NOMO-1 treated with DMSO at 0.1 percent for 48 hours (cell line): Measurements from ENCODE around the gene ASPHD1.
"Not testable (repeated sequence)": the region's sequence is repeated elsewhere in the genome, so short reads cannot be mapped to it uniquely, and the experiment has no call there.

Experiments used
- DNase-seq: peaks from one replicate; lab custom pipeline; 2025; ENCODE audit not compliant: unreplicated experiment; lab: John Stamatoyannopoulos, UW

ASPHD1 gene

DNA sequence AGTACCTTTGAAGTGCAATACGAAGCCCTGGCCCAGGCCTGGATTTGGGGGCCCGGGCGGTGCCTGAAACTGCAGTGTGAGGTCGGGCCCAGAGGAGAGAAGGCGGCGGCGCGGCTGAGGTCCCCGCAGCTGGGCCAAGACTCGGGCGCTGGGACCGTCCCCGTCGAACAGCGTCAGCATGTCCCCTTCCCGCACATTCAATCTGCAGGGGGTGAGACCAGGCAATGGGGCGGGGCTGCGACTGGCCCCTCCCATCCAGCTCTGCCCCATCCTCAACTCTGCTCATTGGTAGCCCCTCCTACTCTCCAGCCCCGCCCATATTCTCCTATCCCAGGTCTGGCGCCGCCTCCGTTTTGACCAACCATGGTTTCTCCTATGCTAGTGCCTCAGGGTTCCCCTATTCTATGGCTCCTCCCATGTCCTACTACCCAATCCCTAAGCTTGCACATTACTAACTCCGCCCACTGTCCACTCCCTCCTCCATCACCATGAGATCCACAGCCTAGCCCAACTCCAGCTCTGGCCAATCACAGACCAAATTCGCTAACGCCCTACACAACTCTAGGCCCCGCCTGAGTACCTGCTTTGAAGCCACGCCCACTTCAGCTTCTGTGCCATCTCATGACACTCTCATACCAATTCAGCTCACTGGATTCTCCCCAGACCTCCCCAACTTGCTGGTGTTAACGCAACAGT, 22.9 kb upstream of the ASPHD1 start:
- no peak for DNase-seq

DNA sequence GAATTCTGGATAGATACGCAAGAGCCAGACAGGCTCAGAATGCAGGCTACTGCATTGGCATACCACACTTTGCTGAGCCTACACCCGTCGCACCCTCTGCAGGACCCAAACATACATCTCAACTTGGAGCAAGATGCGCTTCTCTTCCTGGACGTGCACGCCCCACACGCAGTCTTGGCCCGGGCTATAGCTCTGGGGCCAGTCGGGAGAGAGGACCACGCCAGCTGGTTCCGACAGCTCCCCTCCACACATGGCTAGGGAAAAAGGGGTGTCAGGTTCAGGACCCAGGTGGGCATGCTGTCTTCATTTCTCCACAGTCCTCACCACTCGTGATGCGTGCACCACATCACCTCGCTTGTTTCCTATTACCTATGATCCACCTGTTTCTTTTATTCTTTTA, 22.1 kb upstream of the ASPHD1 start:
- no peak for DNase-seq

DNA sequence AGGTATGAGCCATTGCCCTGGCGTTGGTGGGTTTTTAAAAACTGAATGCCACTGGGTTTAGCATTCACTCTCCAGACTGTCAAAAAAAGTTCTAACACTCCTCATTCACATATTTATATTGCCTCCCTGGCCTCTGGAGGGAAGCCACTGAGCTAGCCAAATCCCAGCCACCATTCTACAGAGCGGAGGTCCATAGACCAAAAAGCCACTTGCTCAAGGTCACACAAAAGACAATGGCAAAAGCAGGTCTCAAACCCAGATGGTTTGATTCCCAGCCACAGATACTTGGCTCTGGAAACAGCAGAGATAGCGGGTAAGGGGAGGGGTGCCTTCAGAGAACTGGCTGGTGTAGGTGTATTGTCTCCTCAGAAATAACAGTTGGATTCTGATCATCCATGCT, 19.2 kb upstream of the ASPHD1 start:
- DNase-seq = no peak

DNA sequence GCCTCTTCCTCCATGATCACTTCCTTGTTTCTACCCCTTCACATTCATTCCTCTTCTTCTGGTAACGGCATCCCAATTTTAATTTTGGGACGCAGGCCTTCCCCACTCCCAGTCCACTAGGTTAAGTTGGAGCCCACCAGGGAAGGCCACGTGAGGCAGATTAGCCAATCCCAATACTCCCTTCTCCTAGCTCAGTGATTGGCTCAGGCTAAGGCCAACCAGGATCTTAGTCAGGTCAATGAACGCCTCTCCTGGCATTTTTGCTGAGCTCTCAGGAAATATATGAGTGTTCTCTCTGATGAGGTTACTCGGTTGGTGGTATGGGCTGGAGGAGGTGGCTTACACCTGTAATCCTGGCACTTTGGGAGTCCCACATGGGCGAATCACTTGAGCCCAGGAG, 16.3 kb upstream of the ASPHD1 start:
- no peak for DNase-seq

DNA sequence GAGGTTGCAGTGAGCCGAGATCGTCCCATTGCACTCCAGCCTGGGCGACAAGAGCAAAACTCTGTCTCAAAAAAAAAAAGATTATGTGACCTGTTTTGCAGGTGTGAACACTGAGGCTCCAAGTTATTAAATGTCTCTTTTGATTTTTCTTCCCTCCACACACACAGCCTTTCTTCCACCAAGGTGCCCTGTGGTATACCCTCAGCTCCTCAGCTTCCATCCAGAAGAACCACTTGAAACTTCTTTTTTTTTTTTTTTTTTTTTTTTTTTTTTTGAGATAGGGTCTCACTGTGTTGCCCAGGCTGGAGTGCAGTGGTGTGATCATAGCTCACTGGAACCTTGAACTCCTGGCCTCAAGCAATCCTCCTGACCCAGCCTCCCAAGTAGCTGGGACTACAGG, 10.9 kb upstream of the ASPHD1 start:
- not testable (repeated sequence) for DNase-seq

DNA sequence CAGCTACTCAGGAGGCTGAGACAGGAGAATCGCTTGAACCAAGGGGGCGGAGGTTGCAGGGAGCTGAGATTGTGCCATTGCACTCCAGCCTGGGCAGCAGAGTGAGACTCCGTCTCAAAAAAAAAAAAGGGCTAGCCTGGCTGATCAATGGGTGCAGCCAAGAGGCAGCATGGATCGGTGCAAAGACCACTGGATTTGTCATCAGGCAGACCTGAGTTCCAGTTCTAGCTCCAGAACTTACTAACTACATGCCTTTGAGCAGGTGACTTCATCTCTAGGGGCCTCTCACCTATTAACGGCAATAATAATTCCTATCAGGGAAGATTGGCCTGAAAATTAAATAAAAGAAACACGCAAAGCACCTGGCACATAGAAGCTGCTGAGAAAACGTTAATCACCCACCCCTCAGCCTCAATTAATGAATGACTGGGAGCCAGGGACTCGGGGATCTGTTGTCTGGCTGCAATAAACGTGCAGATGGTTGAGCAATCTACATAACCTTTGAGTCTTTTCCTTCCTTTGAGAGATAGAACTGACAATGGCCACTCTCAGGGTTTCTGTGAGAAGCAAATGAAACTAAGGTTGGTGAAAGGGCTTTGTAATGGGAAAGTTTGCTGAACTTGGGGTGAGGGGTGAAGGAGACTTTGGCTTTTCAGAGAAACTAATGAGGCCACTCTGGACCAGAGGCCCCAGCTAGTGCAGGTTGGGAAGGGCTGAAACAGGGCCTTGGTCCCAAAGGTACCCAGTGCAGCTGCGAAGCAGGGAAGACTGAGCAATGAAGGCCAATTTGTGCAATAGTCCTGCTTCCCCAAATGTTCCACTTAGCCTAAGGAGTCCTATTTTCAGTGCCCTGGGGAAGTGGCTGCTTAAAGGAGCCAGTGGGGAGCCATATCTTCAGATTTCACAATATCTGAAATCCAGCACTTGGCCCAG, 8.5 kb upstream of the ASPHD1 start:
- DNase-seq = peak; percentile 44

DNA sequence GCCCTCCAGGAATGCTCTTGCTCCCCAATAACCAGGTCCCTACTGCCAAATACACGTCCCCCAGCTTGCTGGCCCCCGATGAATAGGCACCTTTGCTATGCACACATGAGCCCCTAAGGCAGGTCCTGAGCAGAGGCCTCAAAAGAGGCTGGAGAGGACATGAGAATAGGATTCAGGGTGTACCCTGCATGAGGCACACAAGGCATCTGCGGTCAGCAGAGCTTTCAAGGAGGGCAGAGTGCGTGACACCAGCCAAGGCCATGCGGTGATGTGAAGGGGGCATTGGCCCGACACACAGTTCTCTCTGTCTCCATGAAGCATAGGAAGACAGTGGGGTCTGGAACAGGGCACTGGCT, 7.9 kb upstream of the ASPHD1 start:
- no peak for DNase-seq

DNA sequence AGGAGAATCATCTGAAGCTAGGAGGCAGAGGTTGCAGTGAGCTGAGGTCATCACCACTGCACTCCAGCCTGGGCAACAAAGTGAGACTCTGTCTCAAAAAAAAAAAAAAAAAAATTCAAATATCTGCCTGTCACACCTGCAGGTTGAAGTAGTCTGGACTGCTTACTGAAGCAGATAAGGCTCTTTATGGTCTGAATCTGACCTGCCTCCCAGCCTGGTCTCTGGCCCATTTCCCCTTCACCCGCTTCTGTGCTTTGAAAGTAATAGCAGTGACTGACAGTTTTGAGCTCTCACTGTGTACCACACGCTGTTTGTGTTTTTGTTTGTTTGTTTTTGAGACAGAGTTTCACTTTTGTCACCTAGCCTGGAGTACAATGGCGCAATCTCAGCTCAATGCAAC, 6.7 kb upstream of the ASPHD1 start:
- no peak for DNase-seq

DNA sequence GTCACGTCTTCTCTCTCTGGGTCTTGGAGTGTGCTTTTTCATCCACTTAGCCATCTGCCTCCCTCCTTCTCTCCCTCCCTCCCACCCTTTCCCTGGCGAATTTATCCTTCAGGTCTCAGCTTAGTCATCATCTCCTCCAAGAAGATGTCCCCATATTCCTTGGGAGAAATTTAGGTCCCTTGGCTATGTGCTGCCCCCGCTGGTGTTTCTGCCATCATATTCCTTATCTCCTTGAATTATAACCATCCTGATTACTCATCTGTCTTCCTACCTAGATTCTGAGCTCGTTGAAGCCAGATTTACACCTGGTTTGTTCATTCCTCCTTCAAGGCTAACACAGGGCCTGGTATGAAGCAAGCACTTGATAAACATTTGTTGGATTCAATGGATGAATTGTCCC, 5.9 kb upstream of the ASPHD1 start:
- DNase-seq = no peak

DNA sequence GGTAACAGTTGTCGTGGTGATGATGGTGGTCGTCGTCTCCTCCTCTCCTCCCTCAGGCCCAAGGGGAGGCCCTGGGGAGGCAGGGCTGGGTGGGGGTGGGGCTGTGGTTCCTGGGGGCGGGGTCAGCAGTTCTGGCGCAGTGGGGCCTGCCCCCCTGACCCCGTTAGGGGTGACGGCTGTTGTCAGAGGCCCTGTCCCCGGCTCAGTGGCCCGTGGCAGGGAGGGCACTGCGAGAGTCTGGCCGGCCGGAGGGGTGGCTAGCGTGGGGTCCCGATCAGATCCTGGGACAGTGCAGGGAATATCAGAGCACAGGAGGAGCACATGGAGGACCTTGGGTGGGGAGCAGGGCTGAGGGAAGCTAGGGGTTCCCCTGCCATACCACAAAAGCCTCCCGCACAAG, 3.4 kb upstream of the ASPHD1 start:
- no peak for DNase-seq

DNA sequence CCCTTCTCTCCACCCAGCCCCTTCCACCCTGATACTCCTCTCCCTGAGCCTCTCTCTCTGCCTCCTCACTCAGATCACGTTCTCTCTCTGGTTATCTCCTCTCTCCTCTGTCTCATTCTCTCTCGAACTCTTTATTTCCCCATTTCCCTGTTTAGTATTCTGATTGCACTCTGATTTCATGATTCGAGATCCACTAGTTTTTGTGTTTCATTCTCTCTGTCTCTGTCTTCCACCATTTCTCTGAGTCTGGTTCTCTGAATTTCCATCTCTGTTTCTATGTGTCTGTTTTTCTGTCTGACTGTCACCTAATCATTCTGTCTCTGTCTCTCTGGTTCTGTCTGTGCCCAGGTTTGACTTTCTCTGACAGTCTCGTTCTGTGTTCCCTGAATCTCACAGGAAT, 3.0 kb upstream of the ASPHD1 start:
- no peak for DNase-seq

DNA sequence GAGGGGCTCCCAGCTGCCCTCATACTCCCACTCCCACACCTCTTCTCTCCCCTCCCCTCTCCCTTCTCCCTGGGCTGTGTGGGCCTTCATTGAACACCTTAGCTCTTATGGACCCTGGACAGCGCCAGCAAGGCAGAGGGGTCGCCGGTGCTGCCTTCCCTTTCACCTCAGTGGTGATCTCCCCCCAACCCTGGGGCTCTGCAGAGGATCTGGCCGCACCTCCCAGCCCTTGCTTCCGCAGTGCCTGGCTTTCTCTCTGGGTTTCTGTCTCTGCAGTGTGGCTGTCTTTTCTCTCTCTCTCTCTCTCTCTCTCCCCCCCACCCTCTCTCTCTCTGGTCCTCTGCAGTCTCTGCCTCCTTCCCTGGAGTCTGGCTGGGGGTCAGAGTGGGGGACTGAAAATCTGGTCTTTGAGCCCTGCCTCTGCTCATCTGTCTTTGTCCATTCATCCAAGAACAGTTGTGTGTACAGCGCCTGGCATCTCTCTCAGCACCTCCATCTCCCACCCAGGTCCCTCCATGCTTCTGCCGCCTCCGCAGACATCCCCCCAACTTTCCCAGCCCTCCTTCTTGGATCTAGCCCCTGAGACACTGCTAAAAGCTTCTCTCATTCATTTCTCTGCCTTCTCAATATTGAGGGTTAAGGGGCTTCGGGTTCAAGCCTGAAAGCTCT, 2.0 kb upstream of the ASPHD1 start:
- no peak for DNase-seq

DNA sequence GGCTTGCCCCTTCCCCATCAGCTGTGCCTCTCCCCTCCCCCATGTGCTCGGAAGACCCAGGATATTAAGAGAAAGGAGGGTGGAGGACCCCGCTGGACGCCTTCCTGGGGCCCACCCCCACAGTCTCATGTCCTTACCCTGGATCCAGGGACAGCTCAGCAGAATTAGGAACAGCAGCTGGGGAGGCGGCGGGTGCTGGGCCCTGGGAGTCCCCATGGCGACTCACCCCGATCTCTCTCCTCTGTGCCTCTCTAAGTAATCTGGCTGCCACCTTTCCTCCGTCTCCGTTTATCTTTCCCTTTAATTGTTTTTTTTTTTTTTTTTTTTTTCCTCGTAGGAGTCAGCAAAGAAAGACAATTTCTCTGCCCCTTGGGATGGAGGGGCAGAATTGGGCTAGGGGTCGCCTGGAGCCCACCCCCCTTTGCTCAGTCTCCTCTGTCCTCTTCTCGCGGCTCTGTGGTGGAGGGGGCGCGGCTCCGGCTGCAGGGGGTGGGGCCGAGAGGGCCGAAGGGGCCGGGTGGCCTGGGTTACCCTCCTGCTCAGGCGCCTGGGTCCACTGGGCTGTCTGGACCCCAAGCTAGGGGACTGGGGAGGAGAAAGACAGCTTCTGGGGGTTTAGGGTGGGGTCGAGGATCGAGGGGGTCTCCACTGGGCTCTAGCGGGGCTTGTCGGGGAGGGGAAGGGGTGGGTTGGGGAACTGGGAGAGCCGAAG, 1.3 kb upstream of the ASPHD1 start:
- DNase-seq = no peak

DNA sequence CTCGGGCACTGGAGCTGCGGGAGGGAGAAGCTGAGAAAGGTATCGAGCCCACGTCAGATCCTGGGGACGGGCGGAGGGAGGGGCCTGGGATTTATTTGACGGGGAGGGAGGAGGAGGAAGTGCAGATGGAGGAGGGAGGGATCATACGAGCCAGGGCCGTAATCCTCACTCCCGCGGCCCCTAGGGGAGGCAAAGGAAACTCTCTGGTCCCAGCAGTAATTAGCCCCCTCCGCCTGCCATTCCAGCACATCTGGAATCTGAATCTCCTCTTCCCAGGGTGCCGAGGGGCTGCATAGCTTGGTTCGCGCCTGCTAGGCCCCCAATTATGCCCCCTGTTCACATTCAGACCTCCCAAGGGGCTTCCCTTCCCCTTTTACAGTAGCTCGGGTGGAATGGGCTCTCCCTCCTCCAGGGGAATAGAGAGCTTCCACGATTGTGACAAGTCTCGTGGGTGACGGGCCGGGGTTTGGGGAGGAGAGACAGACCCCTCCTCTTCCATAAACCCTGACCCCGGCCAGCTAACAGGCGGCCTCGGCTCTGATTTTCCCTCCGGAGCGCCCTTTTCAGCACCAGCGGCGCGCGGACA, 679 bp upstream of the ASPHD1 start, which contains the start of gene SEZ6L2:
TSS of gene SEZ6L2 (minus strand) at position 35 of the 586 bp plus-strand sequence. CDS start 531 bp downstream, outside the sequence.
- DNase-seq = peak; percentile 71

DNA sequence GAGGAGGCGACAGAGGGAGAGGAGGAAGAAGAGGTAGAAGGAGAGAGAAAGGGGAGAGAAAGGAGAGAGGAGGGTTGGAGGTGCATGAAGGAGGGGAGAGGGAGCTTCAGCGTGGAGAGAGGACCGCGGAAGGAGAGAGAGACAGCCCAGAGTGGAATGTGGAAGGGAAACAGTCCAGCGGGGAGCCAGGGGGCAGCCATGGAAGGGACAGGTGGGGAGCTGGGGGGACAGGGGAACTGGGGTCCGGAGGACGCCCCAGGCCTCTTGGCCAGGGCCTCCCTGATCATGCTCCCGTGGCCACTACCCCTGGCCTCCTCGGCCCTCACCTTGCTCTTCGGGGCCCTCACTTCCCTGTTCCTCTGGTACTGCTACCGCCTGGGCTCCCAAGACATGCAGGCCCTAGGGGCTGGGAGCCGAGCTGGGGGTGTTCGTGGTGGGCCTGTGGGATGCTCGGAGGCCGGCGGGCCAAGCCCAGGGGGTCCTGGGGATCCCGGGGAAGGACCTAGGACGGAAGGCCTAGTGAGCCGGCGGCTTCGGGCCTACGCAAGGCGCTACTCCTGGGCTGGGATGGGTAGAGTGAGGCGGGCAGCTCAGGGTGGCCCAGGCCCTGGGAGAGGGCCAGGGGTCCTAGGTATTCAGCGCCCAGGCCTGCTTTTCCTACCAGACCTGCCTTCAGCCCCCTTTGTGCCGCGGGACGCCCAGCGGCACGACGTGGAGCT, 759 bp downstream of the ASPHD1 start:
- no peak for DNase-seq

DNA sequence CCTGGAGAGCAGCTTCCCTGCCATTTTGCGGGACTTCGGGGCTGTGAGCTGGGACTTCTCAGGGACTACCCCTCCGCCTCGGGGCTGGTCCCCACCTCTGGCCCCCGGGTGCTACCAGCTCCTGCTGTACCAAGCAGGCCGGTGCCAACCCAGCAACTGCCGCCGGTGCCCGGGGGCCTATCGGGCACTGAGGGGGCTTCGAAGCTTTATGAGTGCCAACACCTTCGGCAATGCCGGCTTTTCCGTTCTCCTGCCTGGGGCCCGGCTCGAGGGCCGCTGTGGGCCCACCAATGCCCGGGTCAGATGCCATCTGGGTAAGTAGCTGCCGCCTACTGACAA, 1.3 kb downstream of the ASPHD1 start:
- DNase-seq = no peak

DNA sequence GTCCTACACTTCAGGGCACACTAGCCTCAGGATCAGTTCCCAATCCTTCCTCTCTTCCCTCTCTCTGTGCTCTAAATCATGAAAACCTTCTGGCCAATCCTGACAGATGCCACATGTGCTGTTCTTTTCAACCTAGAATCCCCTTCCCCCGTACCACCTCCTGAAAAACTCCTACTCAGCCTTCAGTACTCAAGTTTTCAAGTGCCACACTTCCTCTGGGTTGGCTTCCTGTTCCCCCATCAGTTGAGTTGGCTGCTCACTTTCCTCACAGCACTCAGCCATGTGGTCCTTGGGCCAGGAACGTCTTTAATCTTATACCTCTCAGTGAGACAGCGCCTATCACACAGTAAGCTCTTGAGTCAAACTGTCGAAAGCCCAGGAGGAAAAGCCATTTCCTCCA, 3.3 kb downstream of the ASPHD1 start:
- DNase-seq = no peak

DNA sequence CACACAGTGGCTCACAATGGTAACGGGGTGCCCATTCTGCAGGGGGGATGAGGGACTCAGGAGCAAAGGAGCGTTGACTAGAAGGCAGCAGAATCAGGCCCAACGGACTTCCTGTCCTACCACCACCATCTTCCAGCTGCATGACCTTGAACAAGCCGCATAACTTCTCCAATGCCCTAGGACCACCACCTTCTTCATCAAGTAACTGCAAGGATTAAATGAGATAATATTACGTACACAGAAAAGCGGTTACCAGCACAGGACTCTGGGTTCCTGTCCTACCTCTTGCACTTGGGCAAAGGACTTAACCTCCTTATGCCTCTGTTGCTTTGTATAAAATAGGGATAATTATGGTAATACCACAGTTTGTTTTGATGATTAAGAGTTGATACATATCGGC, 4.7 kb downstream of the ASPHD1 start:
- DNase-seq = no peak

DNA sequence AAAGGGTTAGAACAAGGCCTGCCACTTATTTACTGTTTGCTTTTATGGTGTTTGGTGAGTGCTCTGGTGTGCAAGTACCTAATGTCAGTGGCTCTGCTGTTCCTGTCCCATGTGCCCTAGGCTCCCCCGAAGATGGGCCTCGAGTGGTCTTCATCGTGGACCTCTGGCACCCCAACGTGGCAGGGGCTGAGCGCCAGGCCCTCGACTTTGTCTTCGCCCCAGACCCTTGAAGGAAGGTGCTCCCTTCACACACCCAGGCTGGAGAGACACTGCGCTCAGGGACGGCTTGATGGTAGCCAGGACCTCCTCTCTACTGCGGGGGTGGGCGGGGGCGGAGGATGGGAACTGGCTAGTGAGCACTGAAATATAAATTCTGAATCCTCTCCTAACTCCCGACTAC, 5.4 kb downstream of the ASPHD1 start:
- DNase-seq = no peak

DNA sequence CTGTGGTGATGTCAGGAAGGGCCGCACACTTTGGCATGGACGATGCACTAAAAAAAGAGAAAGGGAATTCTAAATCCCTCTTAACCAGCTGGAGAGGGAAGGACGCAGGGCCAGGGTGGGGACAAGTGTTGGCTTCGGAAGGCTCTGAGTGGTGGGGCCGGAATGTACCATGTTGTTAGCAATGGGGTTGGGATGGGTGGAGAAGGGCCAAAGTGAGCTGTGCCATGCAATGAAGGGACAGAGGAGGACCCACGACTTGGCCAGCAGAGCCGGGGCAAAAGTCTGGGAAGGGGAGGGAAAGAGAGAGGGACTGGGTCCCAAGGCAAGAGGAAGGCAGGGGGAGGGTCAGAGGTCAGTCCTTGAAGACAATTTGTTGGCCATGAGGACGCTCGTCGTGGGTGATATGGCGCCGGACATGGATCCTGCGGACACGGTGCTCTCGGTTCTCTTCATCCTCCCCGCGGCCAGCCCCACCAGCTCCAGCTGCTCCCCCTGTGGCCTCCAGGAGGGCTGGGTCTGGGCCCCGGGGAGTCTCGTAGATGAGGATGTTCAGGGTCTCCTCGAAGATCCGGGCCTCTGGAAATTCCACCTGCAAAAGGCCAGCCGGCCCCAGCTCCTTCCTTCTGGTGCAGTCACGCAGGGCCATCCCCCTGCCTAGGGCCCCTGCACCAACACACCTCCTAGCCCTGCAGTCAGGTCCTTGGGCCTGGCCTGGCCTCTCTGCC, 6.4 kb downstream of the ASPHD1 start:
- DNase-seq = no peak
